Transverse colon (tissue), 4 donors: ENCODE data around the gene MTMR12. TPM values are rescaled to one million over a fixed set of nuclear protein-coding genes. Genes with fewer than 3 reads are reported as not detected.

ENCODE experiments used
- DNase-seq: peaks from one replicate; pipeline ENCODE4 v3.0.0-alpha.2; 2019
- H3K27ac ChIP-seq, 4 donors: fragments of 200-600 bp; sonication (generic); 2 replicates each; pipeline ENCODE4 v1.5.1; 2016 to 2018; ENCODE audit warnings: inconsistent platforms in 4 of 4
- H3K27me3 ChIP-seq: fragments of 200-600 bp; sonication (generic); 2 replicates; pipeline ENCODE4 v1.5.1; 2017; ENCODE audit warnings: inconsistent platforms
- H3K36me3 ChIP-seq, 4 donors: fragments of 200-600 bp; sonication (generic); 2 replicates each; pipeline ENCODE4 v1.5.1; 2017 to 2019; ENCODE audit warnings: inconsistent platforms in 4 of 4
- H3K4me1 ChIP-seq, 4 donors: fragments of 200-600 bp; sonication (generic); 2 replicates each; pipeline ENCODE4 v1.5.1; 2017 to 2020; ENCODE audit warnings: inconsistent platforms in 4 of 4
- H3K4me3 ChIP-seq, 4 donors: fragments of 200-600 bp; sonication (generic); 1 replicate in 1 of 4; 2 replicates in 3 of 4; pipeline versions ENCODE4 v1.5.1 to v1.6.1; 2017 to 2019; ENCODE audit warnings: inconsistent platforms in 4 of 4
- H3K9me3 ChIP-seq, 2 donors: fragments of 200-600 bp; sonication (generic); 2 replicates each; pipeline ENCODE4 v1.5.1; 2017 to 2019; ENCODE audit warnings: inconsistent platforms in 2 of 2
- EP300 ChIP-seq: sonication (generic); formaldehyde crosslinking; IDR thresholded peaks from one replicate; pipeline ENCODE4 v1.6.1; 2017; ENCODE audit warnings: antibody characterized with exemption, low read depth
- POLR2A ChIP-seq: fragments of 450-650 bp; IDR thresholded peaks from one replicate; pipeline ENCODE4 v1.6.1; 2016; ENCODE audit warnings: antibody characterized with exemption, mild to moderate bottlenecking, moderate library complexity
- POLR2AphosphoS5 ChIP-seq, 3 donors: sonication (generic); formaldehyde crosslinking; IDR thresholded peaks; one replicate each; pipeline ENCODE4 v1.6.1; 2016; ENCODE audit warnings: antibody characterized with exemption in 3 of 3
- WGBS, 2 donors: methylation state at CpG; one replicate each; pipeline ENCODE4 v1.1.5; 2018; ENCODE audit warnings: low coverage in 1 of 2; 5-methylcytosine and 5-hydroxymethylcytosine counted together
- in situ Hi-C, 4 donors: fragments of 200-750 bp; cut with MboI; loops; one replicate each; pipeline versions ENCODE4 v1.15.0 to v1.15.1; 2017; ENCODE audit warnings: low sequenced_read_pairs in 3 of 4, low pct_ligation_motif_present in 1 of 4, low pct_unique_long_range_greater_than_20kb in 1 of 4
- intact Hi-C: fragments of 100-400 bp; cut with DNase I; formaldehyde crosslinking; loops from one replicate; pipeline ENCODE4 v1.15.1; 2023; ENCODE audit warnings: low total_unique reads
- total RNA-seq, 4 donors: library from RNA; depleted of rRNA; stranded (reverse); fragments of >200 nt; gene quantifications; one replicate each; pipeline ENCODE4 v1.1.0, GENCODE V29; 2016
- TF ChIP-seq, protein P1 (sequence below), 5 experiments: fragments of 200-600 bp in 3 of 5; fragments of 450-650 bp in 2 of 5; sonication (generic) in 3 of 5; IDR thresholded peaks; 1 replicate in 2 of 5; 2 replicates in 3 of 5; pipeline ENCODE4 v1.5.1; 2016 to 2017; ENCODE audit warnings: antibody characterized with exemption in 5 of 5, inconsistent platforms in 3 of 5, mild to moderate bottlenecking in 2 of 5, moderate library complexity in 1 of 5

MTMR12 gene
- total RNA-seq, 4 donors from 2014 or later: 10.1 to 27.9 (median 16.1) TPM

DNA sequence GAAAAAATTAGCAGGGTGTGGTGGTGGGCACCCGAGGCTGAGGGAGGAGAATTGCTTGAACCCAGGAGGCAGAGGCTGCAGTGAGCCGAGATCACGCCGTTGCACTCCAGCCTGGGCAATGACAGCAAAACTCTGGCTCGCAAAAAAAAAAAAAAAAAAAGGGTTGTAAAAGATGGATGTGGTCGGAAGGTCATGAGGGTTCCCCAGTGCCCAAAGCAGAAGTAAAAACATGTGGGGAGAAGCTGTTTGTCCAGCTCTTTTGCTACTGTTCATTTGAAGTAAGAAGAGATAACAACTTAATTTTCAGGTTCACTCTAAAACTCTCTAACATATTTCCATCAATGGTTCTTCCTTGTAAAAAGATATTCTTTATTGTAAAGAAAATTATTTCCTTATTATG, 81.5 kb downstream of the MTMR12 start:
- WGBS, 2 donors: 65 to 68% methylated on average over 5 to 6 of the region's 6 CpGs
- Histone ChIP-seq H3K27me3 (no peaks in the 10 kb centered on the region), H3K27ac (peak overlapping the region in 3 of 4 donors; percentile 8 to 70 (median 54)), H3K4me1 (peaks cover 4 to 32% (median 18%) of the 10 kb centered on the region in 4 donors), H3K4me3 (no peak overlapping the region), H3K9me3 (no peaks in the 10 kb centered on the region), H3K36me3 (no peaks in the 10 kb centered on the region)
- intact Hi-C loops (no loop called here), in situ Hi-C loops (loop anchor here in 2 of 4 donors (25.0 kb wide), 3 partner anchors 106 to 381 kb away; partner anchors contain the start of gene SUB1 (in 1 of the 2))
- DNase-seq: no peak
- no peak for TF ChIP-seq POLR2A
- TF ChIP-seq EP300: no peak
- TF ChIP-seq, protein P1, sequence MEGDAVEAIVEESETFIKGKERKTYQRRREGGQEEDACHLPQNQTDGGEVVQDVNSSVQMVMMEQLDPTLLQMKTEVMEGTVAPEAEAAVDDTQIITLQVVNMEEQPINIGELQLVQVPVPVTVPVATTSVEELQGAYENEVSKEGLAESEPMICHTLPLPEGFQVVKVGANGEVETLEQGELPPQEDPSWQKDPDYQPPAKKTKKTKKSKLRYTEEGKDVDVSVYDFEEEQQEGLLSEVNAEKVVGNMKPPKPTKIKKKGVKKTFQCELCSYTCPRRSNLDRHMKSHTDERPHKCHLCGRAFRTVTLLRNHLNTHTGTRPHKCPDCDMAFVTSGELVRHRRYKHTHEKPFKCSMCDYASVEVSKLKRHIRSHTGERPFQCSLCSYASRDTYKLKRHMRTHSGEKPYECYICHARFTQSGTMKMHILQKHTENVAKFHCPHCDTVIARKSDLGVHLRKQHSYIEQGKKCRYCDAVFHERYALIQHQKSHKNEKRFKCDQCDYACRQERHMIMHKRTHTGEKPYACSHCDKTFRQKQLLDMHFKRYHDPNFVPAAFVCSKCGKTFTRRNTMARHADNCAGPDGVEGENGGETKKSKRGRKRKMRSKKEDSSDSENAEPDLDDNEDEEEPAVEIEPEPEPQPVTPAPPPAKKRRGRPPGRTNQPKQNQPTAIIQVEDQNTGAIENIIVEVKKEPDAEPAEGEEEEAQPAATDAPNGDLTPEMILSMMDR (IDR thresholded peaks at IDR 0.05): no peak
- no peak for TF ChIP-seq POLR2AphosphoS5 (IDR thresholded peaks at IDR 0.05)

DNA sequence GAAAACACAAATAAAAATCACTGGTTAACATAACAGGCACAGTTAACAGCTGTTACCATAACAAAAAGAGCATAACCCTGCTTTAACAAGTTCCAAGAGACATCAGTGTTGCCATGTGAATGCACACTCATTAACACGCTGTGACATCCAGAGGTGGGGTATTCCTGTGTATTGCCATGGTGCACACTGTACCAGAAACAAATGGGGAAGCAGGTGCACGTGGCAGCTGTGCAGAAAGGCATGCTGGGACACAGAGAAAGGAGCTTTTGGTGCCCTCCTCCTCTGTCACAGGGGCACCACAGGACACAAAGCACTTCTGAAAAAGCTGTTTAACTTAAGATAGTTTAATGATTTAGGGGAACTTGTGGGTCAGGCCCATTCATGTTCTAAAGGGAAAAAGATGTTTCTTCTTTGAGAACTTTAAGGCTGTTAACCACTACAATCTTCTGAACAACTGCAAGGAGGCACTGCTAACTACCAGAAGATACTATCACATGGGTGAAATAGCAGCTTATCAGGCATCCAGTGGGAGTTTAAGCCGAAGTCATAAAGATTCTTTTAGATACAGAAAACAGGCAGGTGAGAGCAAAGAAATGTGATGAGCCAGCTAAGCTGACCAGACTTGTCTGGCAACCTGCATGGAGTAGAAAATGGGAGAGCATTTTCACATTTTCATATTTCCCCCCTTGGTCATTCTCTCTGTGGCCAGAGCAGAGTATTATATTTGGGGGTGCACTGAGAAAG, 82.2 kb downstream of the MTMR12 start:
- Histone ChIP-seq H3K36me3 (no peaks in the 10 kb centered on the region), H3K9me3 (no peaks in the 10 kb centered on the region), H3K27me3 (no peaks in the 10 kb centered on the region), H3K4me3 (no peak overlapping the region), H3K4me1 (peaks cover 4 to 32% (median 18%) of the 10 kb centered on the region in 4 donors), H3K27ac (peak overlapping the region in 1 of 4 donors; percentile 8)
- WGBS, 2 donors: 43 to 56% methylated on average over 1 to 3 of the region's 3 CpGs
- TF ChIP-seq EP300 (no peak), POLR2AphosphoS5 (IDR thresholded peaks at IDR 0.05) (no peak), POLR2A (no peak)
- TF ChIP-seq, protein P1 (IDR thresholded peaks at IDR 0.05): no peak
- intact Hi-C loops (no loop called here), in situ Hi-C loops (loop anchor here in 2 of 4 donors (25.0 kb wide), 3 partner anchors 107 to 382 kb away; partner anchors contain the start of gene SUB1 (in 1 of the 2))
- DNase-seq: no peak

DNA sequence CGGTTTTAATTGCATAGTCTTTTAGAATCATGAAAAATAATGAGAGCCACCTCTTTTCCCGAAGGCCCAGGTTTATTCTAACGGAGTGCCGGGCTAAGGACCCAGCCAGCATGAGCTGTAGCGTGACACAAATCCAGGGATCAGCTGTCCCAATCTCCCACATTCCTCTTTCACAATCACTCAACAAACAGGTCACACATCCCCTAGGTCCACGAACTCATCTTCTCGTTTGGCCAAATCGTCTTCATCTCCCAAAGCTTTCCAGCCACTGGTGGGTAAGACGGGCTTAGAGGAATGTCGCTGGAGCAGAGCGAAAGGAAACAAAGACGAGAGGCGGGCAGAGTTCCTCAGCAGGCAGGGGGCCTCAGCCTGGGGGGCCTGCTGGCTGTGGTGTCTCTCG, 83.2 kb downstream of the MTMR12 start:
- Histone ChIP-seq H3K27ac (no peak overlapping the region), H3K4me1 (peaks cover 4 to 31% (median 21%) of the 10 kb centered on the region in 4 donors), H3K36me3 (no peaks in the 10 kb centered on the region), H3K9me3 (no peaks in the 10 kb centered on the region), H3K4me3 (no peak overlapping the region), H3K27me3 (no peaks in the 10 kb centered on the region)
- intact Hi-C loops (no loop called here), in situ Hi-C loops (loop anchor here in 2 of 4 donors (10.0 to 25.0 kb wide), 4 partner anchors 105 to 383 kb away; partner anchors contain the start of gene SUB1 (in 1 of the 2))
- 98 to 100% methylated on average over 8 to 14 of the region's 14 CpGs for WGBS, 2 donors
- DNase-seq: no peak
- TF ChIP-seq, protein P1 (IDR thresholded peaks at IDR 0.05): no peak
- TF ChIP-seq EP300: no peak
- TF ChIP-seq POLR2A: no peak
- TF ChIP-seq POLR2AphosphoS5 (IDR thresholded peaks at IDR 0.05): no peak

DNA sequence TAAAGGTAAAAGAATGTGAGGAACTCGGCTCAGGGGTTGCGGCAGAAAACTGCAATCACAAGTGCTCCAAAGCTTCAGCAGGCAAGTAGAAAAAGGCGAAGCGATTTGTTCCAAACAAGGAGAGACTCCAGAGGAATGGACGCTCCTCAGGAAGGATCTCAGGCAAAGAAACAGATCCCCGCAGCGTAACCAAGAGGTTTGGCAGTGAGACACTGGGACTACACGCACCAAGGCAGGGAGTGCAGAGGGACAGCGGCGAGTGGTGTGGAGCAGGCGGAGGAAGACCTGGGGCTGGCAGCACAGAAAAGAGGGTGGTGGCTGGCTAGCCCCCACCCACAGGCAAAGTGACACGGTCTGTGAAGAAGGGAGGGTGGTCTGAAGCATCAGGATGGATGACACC, 83.9 kb downstream of the MTMR12 start:
- in situ Hi-C loops: loop anchor here in 2 of 4 donors (10.0 to 25.0 kb wide), 4 partner anchors 106 to 383 kb away; partner anchors contain the start of gene SUB1 (in 1 of the 2)
- 92 to 96% methylated on average over 5 to 12 of the region's 12 CpGs for WGBS, 2 donors

More for the DNA sequence above, 83.9 kb downstream of the MTMR12 start:
- Histone ChIP-seq H3K4me3 (no peak overlapping the region), H3K9me3 (no peaks in the 10 kb centered on the region), H3K36me3 (no peaks in the 10 kb centered on the region), H3K4me1 (peaks cover 4 to 23% (median 17%) of the 10 kb centered on the region in 4 donors), H3K27me3 (no peaks in the 10 kb centered on the region), H3K27ac (no peak overlapping the region)
- intact Hi-C loops: no loop called here
- TF ChIP-seq POLR2A: no peak
- no peak for TF ChIP-seq EP300
- TF ChIP-seq POLR2AphosphoS5 (IDR thresholded peaks at IDR 0.05): no peak
- TF ChIP-seq, protein P1 (IDR thresholded peaks at IDR 0.05): no peak
- no peak for DNase-seq
